Thoracic aorta (tissue), 2 donors: ENCODE results near the gene HBZ. TPM values are rescaled to one million over a fixed set of nuclear protein-coding genes. Genes with fewer than 3 reads are reported as not detected.

Experiments
- ATAC-seq: fragments of 150-250 bp; one replicate; pipeline ENCODE4 v1.8.0; 2017; ENCODE audit warnings: low read depth; ENCODE audit not compliant: insufficient number of reproducible peaks, low FRiP score
- DNase-seq: peaks from one replicate; pipeline ENCODE4 v3.0.0-alpha.2; 2020; ENCODE audit warnings: low spot score
- H3K27ac ChIP-seq, 2 donors: fragments of 200-600 bp; sonication (generic); 1 replicate in 1 of 2; 2 replicates in 1 of 2; pipeline ENCODE4 v1.5.1; 2016; ENCODE audit warnings: mild to moderate bottlenecking in 2 of 2, moderate library complexity in 2 of 2
- H3K27me3 ChIP-seq: fragments of 200-600 bp; sonication (generic); replicated peaks from 2 replicates; pipeline ENCODE4 v1.6.0; 2016; ENCODE audit warnings: mild to moderate bottlenecking; ENCODE audit not compliant: insufficient read depth
- H3K36me3 ChIP-seq: fragments of 200-600 bp; sonication (generic); one replicate; pipeline ENCODE4 v1.5.1; 2016
- H3K4me1 ChIP-seq, 2 donors: fragments of 200-600 bp; sonication (generic); 1 replicate in 1 of 2; 2 replicates in 1 of 2; pipeline versions ENCODE4 v1.5.1 to v1.6.0; 2016; ENCODE audit warnings: low read depth in 2 of 2, mild to moderate bottlenecking in 1 of 2; ENCODE audit not compliant: control insufficient read depth in 1 of 2
- H3K4me3 ChIP-seq: fragments of 200-600 bp; sonication (generic); 2 replicates; pipeline ENCODE4 v1.5.1; 2016; ENCODE audit warnings: mild to moderate bottlenecking
- H3K9me3 ChIP-seq: fragments of 200-600 bp; sonication (generic); 2 replicates; pipeline ENCODE4 v1.5.1; 2016
- total RNA-seq, 2 donors: library from RNA; depleted of rRNA; stranded (reverse); fragments of >200 nt; gene quantifications; one replicate each; pipeline versions ENCODE4 v1.1.0 to v1.2.3, GENCODE V29; 2016
- TF ChIP-seq, protein P1 (sequence below): fragments of 200-600 bp; sonication (generic); IDR thresholded peaks from one replicate; pipeline ENCODE4 v1.5.1; 2019; ENCODE audit warnings: antibody characterized with exemption

HBZ gene
- total RNA-seq, 2 donors from 2014 or later = not detected

DNA sequence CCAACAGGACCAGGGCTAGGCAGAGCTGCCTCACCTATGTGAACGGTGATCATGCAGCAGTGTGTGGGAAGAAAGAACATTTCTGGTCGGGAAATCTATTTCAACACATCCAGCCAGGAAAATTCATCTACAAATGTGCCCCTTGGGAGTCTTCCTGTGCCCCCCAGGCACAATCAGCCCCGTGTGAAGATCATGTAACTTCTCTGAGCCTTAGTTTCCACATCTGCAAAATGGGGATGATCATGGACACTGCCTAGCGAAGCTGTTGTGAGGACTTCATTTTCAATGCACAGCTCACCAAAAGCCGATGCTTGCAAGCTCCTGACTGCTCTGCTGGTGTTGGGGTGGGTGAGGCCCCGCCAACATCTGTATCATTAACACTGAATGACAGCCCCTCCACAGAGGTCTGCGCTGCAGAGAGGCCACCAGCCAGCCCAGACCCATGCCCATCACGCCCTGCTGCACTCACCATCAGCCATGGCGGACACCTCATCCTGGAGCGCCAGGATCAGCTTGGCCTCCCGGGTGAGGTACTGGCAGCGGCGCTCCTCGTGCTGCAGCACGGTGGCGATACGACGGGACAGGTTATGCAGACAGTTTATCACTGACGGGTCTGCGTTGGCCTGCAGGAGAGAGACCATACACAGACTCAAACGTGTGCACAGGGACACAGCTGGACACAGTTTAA is 40.1 kb upstream of the HBZ start:
- ATAC-seq = no peak

DNA sequence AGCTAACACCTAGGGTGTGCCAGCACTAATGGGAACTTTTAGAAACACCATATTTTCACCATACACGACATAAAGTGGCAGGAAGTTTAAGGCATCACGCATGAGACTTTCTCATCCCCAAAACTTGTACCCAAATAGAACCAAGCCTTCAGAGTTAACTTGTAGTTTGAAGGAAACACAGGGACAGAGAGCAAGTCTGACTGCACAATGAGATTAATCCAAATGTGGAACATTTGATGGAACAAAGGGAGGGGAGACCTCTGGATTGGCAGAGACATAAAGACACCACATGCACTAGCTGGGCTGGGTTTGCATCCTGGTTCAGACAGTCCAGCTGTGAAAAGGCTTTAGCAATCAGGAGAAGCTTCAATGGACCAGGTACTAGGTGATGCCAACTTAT is 38.1 kb upstream of the HBZ start:
- no peaks in the 10 kb centered on the region for H3K9me3 ChIP-seq
- peaks cover 0 to 7% of the 10 kb centered on the region in 2 donors for H3K4me1 ChIP-seq
- H3K4me3 ChIP-seq = no peak overlapping the region
- H3K27me3 ChIP-seq = no peaks in the 10 kb centered on the region
- DNase-seq = no peak
- no peak overlapping the region for H3K27ac ChIP-seq
- H3K36me3 ChIP-seq = peaks cover 10% of the 10 kb centered on the region
- no peak for ATAC-seq
- TF ChIP-seq, protein P1, sequence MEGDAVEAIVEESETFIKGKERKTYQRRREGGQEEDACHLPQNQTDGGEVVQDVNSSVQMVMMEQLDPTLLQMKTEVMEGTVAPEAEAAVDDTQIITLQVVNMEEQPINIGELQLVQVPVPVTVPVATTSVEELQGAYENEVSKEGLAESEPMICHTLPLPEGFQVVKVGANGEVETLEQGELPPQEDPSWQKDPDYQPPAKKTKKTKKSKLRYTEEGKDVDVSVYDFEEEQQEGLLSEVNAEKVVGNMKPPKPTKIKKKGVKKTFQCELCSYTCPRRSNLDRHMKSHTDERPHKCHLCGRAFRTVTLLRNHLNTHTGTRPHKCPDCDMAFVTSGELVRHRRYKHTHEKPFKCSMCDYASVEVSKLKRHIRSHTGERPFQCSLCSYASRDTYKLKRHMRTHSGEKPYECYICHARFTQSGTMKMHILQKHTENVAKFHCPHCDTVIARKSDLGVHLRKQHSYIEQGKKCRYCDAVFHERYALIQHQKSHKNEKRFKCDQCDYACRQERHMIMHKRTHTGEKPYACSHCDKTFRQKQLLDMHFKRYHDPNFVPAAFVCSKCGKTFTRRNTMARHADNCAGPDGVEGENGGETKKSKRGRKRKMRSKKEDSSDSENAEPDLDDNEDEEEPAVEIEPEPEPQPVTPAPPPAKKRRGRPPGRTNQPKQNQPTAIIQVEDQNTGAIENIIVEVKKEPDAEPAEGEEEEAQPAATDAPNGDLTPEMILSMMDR = no peak

More for the DNA sequence above, 40.1 kb upstream of the HBZ start:
- TF ChIP-seq, protein P1 = no peak
- peaks cover 0 to 7% of the 10 kb centered on the region in 2 donors for H3K4me1 ChIP-seq
- H3K27ac ChIP-seq = no peak overlapping the region
- peaks cover 7% of the 10 kb centered on the region for H3K36me3 ChIP-seq
- H3K9me3 ChIP-seq = no peaks in the 10 kb centered on the region
- no peak for DNase-seq
- H3K27me3 ChIP-seq = no peaks in the 10 kb centered on the region
- H3K4me3 ChIP-seq = no peak overlapping the region

DNA sequence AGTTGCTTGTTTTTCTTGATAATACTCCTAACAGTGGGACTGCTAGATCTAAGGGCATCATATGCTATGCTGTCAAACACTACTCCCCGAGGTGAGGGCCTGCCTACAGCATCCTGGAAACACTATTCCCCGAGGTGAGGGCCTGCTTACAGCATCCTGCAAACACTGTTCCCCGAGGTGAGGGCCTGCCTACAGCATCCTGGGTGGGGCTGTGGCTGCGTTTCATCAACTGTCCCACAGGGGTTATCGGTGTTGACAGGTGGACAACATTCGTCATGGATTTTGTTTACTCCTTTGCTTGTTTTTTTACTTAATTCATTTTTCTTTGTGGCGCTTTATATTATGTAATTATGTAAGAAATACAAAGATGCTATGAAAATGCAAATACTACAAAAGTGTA is 36.4 kb upstream of the HBZ start:
- peaks cover 0 to 9% of the 10 kb centered on the region in 2 donors for H3K4me1 ChIP-seq
- peaks cover 10% of the 10 kb centered on the region for H3K36me3 ChIP-seq
- DNase-seq (no peak), ATAC-seq (no peak)
- TF ChIP-seq, protein P1 = no peak
- no peaks in the 10 kb centered on the region for H3K9me3 ChIP-seq
- H3K27ac ChIP-seq = no peak overlapping the region
- no peak overlapping the region for H3K4me3 ChIP-seq
- no peaks in the 10 kb centered on the region for H3K27me3 ChIP-seq

DNA sequence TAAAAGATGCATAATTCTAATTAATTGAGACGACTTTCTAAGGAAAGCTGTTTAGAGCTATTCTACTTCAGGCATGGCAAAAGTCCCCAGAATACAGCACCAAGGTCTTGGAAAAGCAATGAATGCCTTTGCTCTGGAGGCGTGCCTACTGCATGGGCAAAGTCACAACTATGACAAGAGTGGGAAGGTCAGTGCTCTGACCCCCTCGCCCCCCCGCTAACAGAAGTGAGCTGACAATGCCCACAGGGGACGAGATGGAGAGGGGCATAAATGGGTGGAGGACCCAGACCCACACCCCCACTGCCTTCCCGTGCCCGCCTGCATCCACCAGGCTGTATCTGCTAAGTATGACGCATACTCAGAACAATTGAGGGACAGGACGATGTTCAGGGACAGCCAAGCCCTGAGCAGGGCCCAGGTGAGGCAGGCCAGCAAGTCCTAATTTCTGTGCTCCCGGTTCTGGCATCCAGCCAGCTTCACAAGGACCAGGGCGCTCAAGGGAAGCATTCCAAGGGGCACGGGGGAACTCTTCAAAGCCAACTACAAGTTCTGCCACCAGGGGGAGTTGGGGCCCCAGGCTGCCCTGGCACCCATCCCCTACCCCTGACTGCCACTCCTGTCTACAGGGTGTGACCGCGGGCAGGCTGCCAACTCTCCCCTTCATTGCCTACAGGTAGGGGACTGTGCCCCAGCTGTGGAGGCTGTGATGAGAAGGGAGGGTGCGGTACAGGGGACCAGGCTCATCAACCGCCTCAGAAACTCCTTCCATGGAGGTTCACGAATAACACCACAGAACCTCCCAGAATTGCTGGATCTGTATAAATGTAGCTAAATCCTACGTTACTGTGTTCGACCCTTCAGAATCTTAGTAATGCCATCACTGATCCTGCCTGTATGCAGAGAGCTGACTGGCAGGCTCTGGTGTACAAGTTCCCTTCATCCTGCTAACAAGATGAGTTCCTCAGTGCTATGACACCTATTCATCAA is 34.8 kb upstream of the HBZ start:
- no peak overlapping the region for H3K27ac ChIP-seq
- H3K36me3 ChIP-seq = peaks cover 10% of the 10 kb centered on the region
- TF ChIP-seq, protein P1 = peak; percentile 50
- peaks cover 0 to 11% of the 10 kb centered on the region in 2 donors for H3K4me1 ChIP-seq
- no peaks in the 10 kb centered on the region for H3K27me3 ChIP-seq
- no peak for ATAC-seq
- no peaks in the 10 kb centered on the region for H3K9me3 ChIP-seq
- DNase-seq = no peak
- H3K4me3 ChIP-seq = no peak overlapping the region

DNA sequence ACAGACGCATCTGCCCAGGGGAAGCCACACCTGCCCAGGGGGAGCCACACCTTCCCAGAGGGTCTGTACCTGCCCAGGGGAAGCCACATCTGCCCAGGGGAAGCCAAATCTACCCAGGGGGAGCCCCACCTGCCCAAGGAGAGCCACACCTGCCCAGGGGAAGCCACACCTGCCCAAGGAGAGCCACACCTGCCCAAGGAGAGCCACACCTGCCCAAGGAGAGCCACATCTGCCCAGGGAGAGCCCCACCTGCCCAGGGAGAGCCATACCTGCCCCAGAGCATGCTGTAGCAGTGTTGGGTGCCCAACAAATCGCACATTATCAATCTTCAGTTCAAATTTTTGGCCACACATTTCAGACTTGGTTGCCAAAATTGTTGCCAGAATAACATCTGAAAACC is 33.6 kb upstream of the HBZ start:
- H3K27ac ChIP-seq = no peak overlapping the region
- DNase-seq = no peak
- no peak overlapping the region for H3K4me3 ChIP-seq
- TF ChIP-seq, protein P1 = no peak
- ATAC-seq = no peak
- peaks cover 0 to 4% of the 10 kb centered on the region in 2 donors for H3K4me1 ChIP-seq
- peaks cover 10% of the 10 kb centered on the region for H3K36me3 ChIP-seq
- H3K27me3 ChIP-seq = no peaks in the 10 kb centered on the region
- H3K9me3 ChIP-seq = no peaks in the 10 kb centered on the region
